Sigmoid colon (tissue), 4 donors: ENCODE measurements around the gene TYW1B.
"Not testable (repeated sequence)": the region's sequence is repeated elsewhere in the genome, so short reads cannot be mapped to it uniquely, and the experiment has no call there.

Source experiments
- POLR2A ChIP-seq, 2 donors: fragments of 450-650 bp; IDR thresholded peaks; one replicate each; pipeline ENCODE4 v1.6.1; 2016; ENCODE audit warnings: antibody characterized with exemption in 2 of 2, mild to moderate bottlenecking in 2 of 2, moderate library complexity in 2 of 2
- POLR2AphosphoS5 ChIP-seq, 4 donors: sonication (generic); formaldehyde crosslinking; IDR thresholded peaks; one replicate each; pipeline ENCODE4 v1.6.1; 2017; ENCODE audit warnings: antibody characterized with exemption in 4 of 4
- TF ChIP-seq, protein P1 (sequence below), 4 experiments: fragments of 450-650 bp in 3 of 4; fragments of 200-600 bp in 1 of 4; IDR thresholded peaks; one replicate each; pipeline ENCODE4 v1.5.1; 2016 to 2019; ENCODE audit warnings: antibody characterized with exemption in 4 of 4, mild to moderate bottlenecking in 3 of 4, moderate library complexity in 2 of 4

GRCh38 chr7:72544531-72544930 is 283.5 kb downstream of the TYW1B start:
- not testable (repeated sequence) for TF ChIP-seq POLR2A, POLR2AphosphoS5 (IDR thresholded peaks at IDR 0.05)
- TF ChIP-seq, protein P1, sequence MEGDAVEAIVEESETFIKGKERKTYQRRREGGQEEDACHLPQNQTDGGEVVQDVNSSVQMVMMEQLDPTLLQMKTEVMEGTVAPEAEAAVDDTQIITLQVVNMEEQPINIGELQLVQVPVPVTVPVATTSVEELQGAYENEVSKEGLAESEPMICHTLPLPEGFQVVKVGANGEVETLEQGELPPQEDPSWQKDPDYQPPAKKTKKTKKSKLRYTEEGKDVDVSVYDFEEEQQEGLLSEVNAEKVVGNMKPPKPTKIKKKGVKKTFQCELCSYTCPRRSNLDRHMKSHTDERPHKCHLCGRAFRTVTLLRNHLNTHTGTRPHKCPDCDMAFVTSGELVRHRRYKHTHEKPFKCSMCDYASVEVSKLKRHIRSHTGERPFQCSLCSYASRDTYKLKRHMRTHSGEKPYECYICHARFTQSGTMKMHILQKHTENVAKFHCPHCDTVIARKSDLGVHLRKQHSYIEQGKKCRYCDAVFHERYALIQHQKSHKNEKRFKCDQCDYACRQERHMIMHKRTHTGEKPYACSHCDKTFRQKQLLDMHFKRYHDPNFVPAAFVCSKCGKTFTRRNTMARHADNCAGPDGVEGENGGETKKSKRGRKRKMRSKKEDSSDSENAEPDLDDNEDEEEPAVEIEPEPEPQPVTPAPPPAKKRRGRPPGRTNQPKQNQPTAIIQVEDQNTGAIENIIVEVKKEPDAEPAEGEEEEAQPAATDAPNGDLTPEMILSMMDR (IDR thresholded peaks at IDR 0.05) = not testable (repeated sequence)
